ENCODE results near the gene TIA1. TPM values are rescaled to one million over a fixed set of nuclear protein-coding genes. Genes with fewer than 3 reads are reported as not detected.
"Not testable (repeated sequence)": the region's sequence is repeated elsewhere in the genome, so short reads cannot be mapped to it uniquely, and the experiment has no call there.

TIA1 gene
- total RNA-seq, 2 donors from 2014 or later = 108 to 116 TPM

GRCh38 chr2:70191244-70191735 is 57.1 kb downstream of the TIA1 start:
- H3K27ac Mint-ChIP-seq = peak overlapping the region; percentile 98 to 100
- peaks cover 7% of the 10 kb centered on the region in 2 donors for H3K36me3 Mint-ChIP-seq
- DNase-seq (ENCODE audit: low spot score in 2 of 2) (no peak), ATAC-seq (no peak)
- H3K9me3 Mint-ChIP-seq = no peaks in the 10 kb centered on the region

- Mint-ChIP-seq H3K36me3 (peaks cover 7% of the 10 kb centered on the region in 2 donors), H3K9me3 (no peaks in the 10 kb centered on the region), H3K27ac (peak within 1 kb of the TSS; percentile 98 to 100)
- ATAC-seq (peak; percentile 84 to 87), DNase-seq (ENCODE audit: low spot score in 2 of 2) (peak; percentile 92 to 96)
Observed at GRCh38 chr2:70190418-70191243, 57.8 kb downstream of the TIA1 start, which contains the start of gene C2orf42. Gene C2orf42, minus strand, starts transcription at chr2:70191019. Its CDS starts 9,034 bp downstream, at chr2:70181985.

- Mint-ChIP-seq H3K27ac (peak overlapping the region in 1 of 2 donors; percentile 98), H3K9me3 (no peaks in the 10 kb centered on the region), H3K36me3 (peaks cover 7% of the 10 kb centered on the region in 2 donors)
- no peak for ATAC-seq
- DNase-seq (ENCODE audit: low spot score in 2 of 2) = no peak
Observed at GRCh38 chr2:70188460-70188859, 60.0 kb downstream of the TIA1 start.

- DNase-seq (ENCODE audit: low spot score in 2 of 2); H3K27ac Mint-ChIP-seq; H3K36me3 Mint-ChIP-seq; ATAC-seq; H3K9me3 Mint-ChIP-seq: not testable (repeated sequence)
Observed at GRCh38 chr2:70187170-70187569, 61.3 kb downstream of the TIA1 start.

GRCh38 chr2:70182689-70183088 is 65.7 kb downstream of the TIA1 start:
- Mint-ChIP-seq H3K27ac (no peak overlapping the region), H3K9me3 (no peaks in the 10 kb centered on the region), H3K36me3 (peaks cover 0 to 5% of the 10 kb centered on the region in 2 donors)
- DNase-seq (ENCODE audit: low spot score in 2 of 2) (no peak), ATAC-seq (no peak)

GRCh38 chr2:70181363-70181956 is 67.0 kb downstream of the TIA1 start:
- H3K27ac Mint-ChIP-seq = no peak overlapping the region
- DNase-seq (ENCODE audit: low spot score in 2 of 2) = no peak
- no peak for ATAC-seq
- peaks cover 0 to 5% of the 10 kb centered on the region in 2 donors for H3K36me3 Mint-ChIP-seq
- no peaks in the 10 kb centered on the region for H3K9me3 Mint-ChIP-seq

- DNase-seq (ENCODE audit: low spot score in 2 of 2) = no peak
- Mint-ChIP-seq H3K9me3 (no peaks in the 10 kb centered on the region), H3K36me3 (peaks cover 6 to 9% of the 10 kb centered on the region in 2 donors), H3K27ac (no peak overlapping the region)
- ATAC-seq = no peak
Observed at GRCh38 chr2:70173520-70173919, 74.9 kb downstream of the TIA1 start.

- not testable (repeated sequence) for ATAC-seq; DNase-seq (ENCODE audit: low spot score in 2 of 2); H3K9me3 Mint-ChIP-seq
- Mint-ChIP-seq H3K27ac (peak overlapping the region in 1 of 2 donors; percentile 20), H3K36me3 (peaks cover 5 to 27% of the 10 kb centered on the region in 2 donors)
Observed at GRCh38 chr2:70169654-70170245, 78.7 kb downstream of the TIA1 start.

- no peaks in the 10 kb centered on the region for H3K9me3 Mint-ChIP-seq
- peak; percentile 76 to 91 for ATAC-seq
- H3K27ac Mint-ChIP-seq = peak overlapping the region; percentile 75 to 81
- H3K36me3 Mint-ChIP-seq = peaks cover 6% of the 10 kb centered on the region in 2 donors
- no peak for DNase-seq (ENCODE audit: low spot score in 2 of 2)
Observed at GRCh38 chr2:70161069-70161534, 87.3 kb downstream of the TIA1 start.

- ATAC-seq = no peak
- peak overlapping the region; percentile 75 to 81 for H3K27ac Mint-ChIP-seq
- no peak for DNase-seq (ENCODE audit: low spot score in 2 of 2)
- H3K36me3 Mint-ChIP-seq = peaks cover 4 to 6% of the 10 kb centered on the region in 2 donors
- no peaks in the 10 kb centered on the region for H3K9me3 Mint-ChIP-seq
Observed at GRCh38 chr2:70160545-70160944, 87.9 kb downstream of the TIA1 start.

Other genes with a start within 250 kb of the TIA1 start
- gene PCBP1, start 161.2 kb downstream of the TIA1 start, total RNA-seq = 100 to 1,000 TPM; 339 to 451 TPM
- gene C2orf42, start 57.6 kb downstream of the TIA1 start, total RNA-seq = 10 to 100 TPM; 17.5 to 36.0 TPM
- 10 to 100 TPM; 13.7 to 20.2 TPM for gene PCYOX1, start 9.5 kb upstream of the TIA1 start, total RNA-seq
- gene SNRPG, start 45.1 kb upstream of the TIA1 start, total RNA-seq = 100 to 1,000 TPM; 388 to 432 TPM
- 10 to 100 TPM; 33.6 to 47.7 TPM for gene FAM136A, start 53.4 kb upstream of the TIA1 start, total RNA-seq